Body of pancreas (tissue), 4 donors: ENCODE measurements around the gene VGF. TPM values are rescaled to one million over a fixed set of nuclear protein-coding genes. Genes with fewer than 3 reads are reported as not detected.

ENCODE experiments used
- ATAC-seq: fragments of 150-250 bp; one replicate; pipeline ENCODE4 v1.9.1; 2016
- DNase-seq, 4 donors: peaks; one replicate each; pipeline ENCODE4 v3.0.0-alpha.2; 2019
- H3K27ac ChIP-seq, 4 donors: fragments of 200-600 bp; sonication (generic); 1 replicate in 3 of 4; 2 replicates in 1 of 4; pipeline versions ENCODE4 v1.5.1 to v1.6.1; 2016 to 2019; ENCODE audit warnings: mild to moderate bottlenecking in 1 of 4, mixed read lengths in 1 of 4, moderate library complexity in 1 of 4
- H3K27me3 ChIP-seq, 2 donors: fragments of 200-600 bp; sonication (generic); one replicate each; pipeline ENCODE4 v1.6.0; 2016; ENCODE audit warnings: mild to moderate bottlenecking in 1 of 2
- H3K36me3 ChIP-seq, 2 donors: fragments of 200-600 bp; sonication (generic); replicated peaks in 1 of 2; 2 replicates each; pipeline ENCODE4 v1.5.1; 2016; ENCODE audit warnings: low read depth in 2 of 2; ENCODE audit not compliant: insufficient read depth in 1 of 2
- H3K4me1 ChIP-seq: fragments of 200-600 bp; sonication (generic); one replicate; pipeline ENCODE4 v1.6.0; 2016
- H3K4me3 ChIP-seq, 2 donors: fragments of 200-600 bp; sonication (generic); 1 replicate in 1 of 2; 2 replicates in 1 of 2; pipeline ENCODE4 v1.5.1; 2016 to 2019
- H3K9me3 ChIP-seq, 3 donors: fragments of 200-600 bp; sonication (generic); 1 replicate in 2 of 3; 2 replicates in 1 of 3; pipeline ENCODE4 v1.5.1; 2016
- CTCF ChIP-seq, 7 experiments: fragments of 450-650 bp in 4 of 7; fragments of 200-600 bp in 3 of 7; sonication (generic) in 3 of 7; IDR thresholded peaks; one replicate each; pipeline ENCODE4 v1.5.1; 2016 to 2019; ENCODE audit warnings: antibody characterized with exemption in 7 of 7
- POLR2A ChIP-seq, 3 donors: fragments of 450-650 bp; IDR thresholded peaks; one replicate each; pipeline ENCODE4 v1.6.1; 2016; ENCODE audit warnings: antibody characterized with exemption in 3 of 3, mild to moderate bottlenecking in 2 of 3
- WGBS, 2 donors: methylation state at CpG; one replicate each; pipeline ENCODE4 v1.1.5; 2017; 5-methylcytosine and 5-hydroxymethylcytosine counted together
- intact Hi-C: fragments of 100-400 bp; cut with DNase I; formaldehyde crosslinking; loops from one replicate; pipeline ENCODE4 v1.15.1; 2023
- total RNA-seq, 2 donors: library from RNA; depleted of rRNA; stranded (reverse); fragments of >200 nt; gene quantifications; one replicate each; pipeline ENCODE4 v1.1.0, GENCODE V29; 2016

The VGF gene
- total RNA-seq, 2 donors from 2014 or later = 3.0 to 4.9 TPM

- H3K36me3 ChIP-seq = no peaks in the 10 kb centered on the region
- 1 to 2% methylated on average over 11 to 31 of the region's 34 CpGs for WGBS, 2 donors
- H3K27me3 ChIP-seq = no peaks in the 10 kb centered on the region
- H3K27ac ChIP-seq = peak overlapping the region in 1 of 4 donors; percentile 32
- peak overlapping the region; percentile 56 to 86 for H3K4me3 ChIP-seq
- H3K4me1 ChIP-seq = peaks cover 15% of the 10 kb centered on the region
- H3K9me3 ChIP-seq = no peaks in the 10 kb centered on the region
- no peak for TF ChIP-seq POLR2A (IDR thresholded peaks at IDR 0.05)
- TF ChIP-seq CTCF (IDR thresholded peaks at IDR 0.05) = no peak
- ATAC-seq (peak; percentile 4), DNase-seq (no peak)
- intact Hi-C loops = no loop called here
These were observed 10.7 kb downstream of the VGF start for GRCh38 chr7:101154693-101155102.

- Histone ChIP-seq H3K27ac (peak within 1 kb of the TSS in 1 of 4 donors; percentile 32), H3K27me3 (no peaks in the 10 kb centered on the region), H3K4me1 (peaks cover 15% of the 10 kb centered on the region), H3K4me3 (peak within 1 kb of the TSS; percentile 56 to 86), H3K9me3 (no peaks in the 10 kb centered on the region), H3K36me3 (no peaks in the 10 kb centered on the region)
- TF ChIP-seq CTCF (IDR thresholded peaks at IDR 0.05) (no peak), POLR2A (IDR thresholded peaks at IDR 0.05) (peak in 2 of 3 donors; percentile 14 to 23)
- DNase-seq (peak; percentile 96 to 98 (median 97)), ATAC-seq (peak; percentile 99)
- WGBS, 2 donors = 3 to 7% methylated on average over 28 to 48 of the region's 51 CpGs
- intact Hi-C loops = no loop called here
These were observed 11.2 kb downstream of the VGF start, which contains the start of gene AP1S1 for GRCh38 chr7:101153969-101154692. Gene AP1S1, plus strand, starts transcription at chr7:101154476. Its CDS starts 39 bp downstream, at chr7:101154515.

GRCh38 chr7:101151908-101152651 lies 13.3 kb downstream of the VGF start:
- 62 to 85% methylated on average over 2 of the region's 2 CpGs for WGBS, 2 donors
- Histone ChIP-seq H3K27me3 (no peaks in the 10 kb centered on the region), H3K27ac (no peak overlapping the region), H3K9me3 (no peaks in the 10 kb centered on the region), H3K36me3 (no peaks in the 10 kb centered on the region), H3K4me3 (no peak overlapping the region), H3K4me1 (peaks cover 15% of the 10 kb centered on the region)
- intact Hi-C loops = no loop called here
- ATAC-seq (no peak), DNase-seq (no peak)
- no peak for TF ChIP-seq CTCF (IDR thresholded peaks at IDR 0.05)
- no peak for TF ChIP-seq POLR2A (IDR thresholded peaks at IDR 0.05)

GRCh38 chr7:101140746-101141382 lies 24.5 kb downstream of the VGF start:
- Histone ChIP-seq H3K27me3 (no peaks in the 10 kb centered on the region), H3K9me3 (no peaks in the 10 kb centered on the region), H3K27ac (no peak overlapping the region), H3K4me3 (no peak overlapping the region), H3K4me1 (peaks cover 28% of the 10 kb centered on the region), H3K36me3 (no peaks in the 10 kb centered on the region)
- intact Hi-C loops = loop anchor here (5.0 kb wide), 1 partner anchor 141 kb away; no protein-coding TSS in a partner anchor
- 82 to 83% methylated on average over 4 of the region's 4 CpGs for WGBS, 2 donors
- no peak for TF ChIP-seq POLR2A (IDR thresholded peaks at IDR 0.05)
- TF ChIP-seq CTCF (IDR thresholded peaks at IDR 0.05) = no peak
- no peak for ATAC-seq
- no peak for DNase-seq
